GM12801 (cell line): Measurements from ENCODE around the gene TSEN54.

Experiments used
- TF ChIP-seq, protein P1 (sequence below): IDR thresholded peaks from one replicate; pipeline ENCODE4 v1.5.1; 2011; ENCODE audit warnings: control low read depth; ENCODE audit not compliant: insufficient read length; ENCODE audit errors: extremely low read depth

The TSEN54 gene

DNA sequence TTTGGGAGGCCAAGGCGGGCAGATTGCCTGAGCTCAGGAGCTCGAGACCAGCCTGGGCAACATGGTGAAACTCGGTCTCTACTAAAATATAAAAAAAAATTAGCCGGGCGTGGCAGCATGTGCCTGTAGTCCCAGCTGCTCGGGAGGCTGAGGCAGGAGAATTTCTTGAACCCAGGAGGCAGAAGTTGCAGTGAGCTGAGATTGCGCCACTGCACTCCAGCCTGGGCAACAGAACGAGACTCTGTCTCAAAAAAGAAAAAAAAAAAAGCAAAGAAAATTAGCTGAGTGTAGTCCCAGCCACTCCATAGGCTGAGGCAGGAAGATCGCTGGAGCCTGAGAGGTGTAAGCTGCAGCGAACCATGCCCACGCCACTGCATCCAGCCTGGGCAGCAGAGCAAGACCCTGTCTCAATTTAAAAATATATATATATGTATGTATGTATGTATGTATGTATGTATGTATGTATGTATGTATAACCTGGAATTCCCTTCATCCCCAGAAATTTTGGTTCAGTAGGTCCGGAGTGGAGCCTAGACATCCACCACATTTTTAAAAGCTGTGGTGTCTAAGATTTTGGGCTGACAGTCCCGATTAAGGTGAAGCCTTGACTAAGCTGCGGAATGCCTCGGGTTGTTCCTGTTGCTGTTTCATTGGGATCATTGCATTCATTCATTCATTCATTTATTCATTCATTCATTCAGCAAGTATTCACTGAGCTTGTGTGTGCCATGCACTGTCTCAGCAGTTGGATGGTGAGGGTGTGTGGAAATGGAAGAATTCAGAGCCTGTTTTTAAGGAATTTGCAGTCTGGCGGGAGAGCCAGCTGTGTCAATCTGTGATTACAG lies 34.0 kb upstream of the TSEN54 start:
- TF ChIP-seq, protein P1, sequence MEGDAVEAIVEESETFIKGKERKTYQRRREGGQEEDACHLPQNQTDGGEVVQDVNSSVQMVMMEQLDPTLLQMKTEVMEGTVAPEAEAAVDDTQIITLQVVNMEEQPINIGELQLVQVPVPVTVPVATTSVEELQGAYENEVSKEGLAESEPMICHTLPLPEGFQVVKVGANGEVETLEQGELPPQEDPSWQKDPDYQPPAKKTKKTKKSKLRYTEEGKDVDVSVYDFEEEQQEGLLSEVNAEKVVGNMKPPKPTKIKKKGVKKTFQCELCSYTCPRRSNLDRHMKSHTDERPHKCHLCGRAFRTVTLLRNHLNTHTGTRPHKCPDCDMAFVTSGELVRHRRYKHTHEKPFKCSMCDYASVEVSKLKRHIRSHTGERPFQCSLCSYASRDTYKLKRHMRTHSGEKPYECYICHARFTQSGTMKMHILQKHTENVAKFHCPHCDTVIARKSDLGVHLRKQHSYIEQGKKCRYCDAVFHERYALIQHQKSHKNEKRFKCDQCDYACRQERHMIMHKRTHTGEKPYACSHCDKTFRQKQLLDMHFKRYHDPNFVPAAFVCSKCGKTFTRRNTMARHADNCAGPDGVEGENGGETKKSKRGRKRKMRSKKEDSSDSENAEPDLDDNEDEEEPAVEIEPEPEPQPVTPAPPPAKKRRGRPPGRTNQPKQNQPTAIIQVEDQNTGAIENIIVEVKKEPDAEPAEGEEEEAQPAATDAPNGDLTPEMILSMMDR, result no peak

DNA sequence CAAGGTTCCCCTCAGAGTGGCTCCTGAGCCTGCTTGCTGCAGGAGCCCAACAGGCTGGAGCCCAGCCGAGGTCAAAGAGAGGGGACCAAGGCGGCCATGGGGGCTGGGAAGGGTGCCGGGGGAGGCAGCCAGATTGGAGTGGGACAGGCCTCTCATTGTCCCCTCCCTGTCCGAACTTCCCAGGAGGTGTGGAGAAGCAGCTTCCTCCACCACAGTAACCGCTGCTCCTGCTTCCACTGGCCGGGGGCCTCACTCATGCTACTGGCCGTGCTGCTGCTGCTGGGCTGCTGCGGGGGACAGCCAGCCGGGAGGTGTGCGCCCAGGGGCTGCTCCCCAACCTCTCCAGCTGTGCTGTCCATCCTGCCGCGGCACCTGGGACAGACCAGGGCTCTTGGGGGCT lies 30.6 kb upstream of the TSEN54 start:
- TF ChIP-seq, protein P1, result no peak

DNA sequence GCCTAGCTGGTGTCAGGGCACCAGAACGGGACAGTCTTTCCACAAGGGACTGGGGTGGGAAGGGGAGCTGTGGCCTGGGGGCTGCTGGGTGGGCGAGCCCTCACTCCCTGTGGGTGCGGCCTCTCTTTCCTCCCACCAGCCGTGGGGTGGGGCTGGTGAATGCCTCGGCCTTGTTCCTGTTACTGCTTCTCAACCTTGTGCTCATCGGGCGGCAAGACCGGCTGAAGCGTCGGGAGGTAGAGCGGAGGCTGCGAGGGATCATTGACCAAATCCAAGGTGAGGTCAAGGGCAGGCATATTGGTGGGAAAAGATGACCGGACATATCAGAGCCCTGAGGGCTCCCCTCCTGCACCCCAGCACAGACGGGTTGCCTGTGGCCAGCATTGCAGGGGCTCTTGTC lies 30.2 kb upstream of the TSEN54 start:
- TF ChIP-seq, protein P1, result no peak

DNA sequence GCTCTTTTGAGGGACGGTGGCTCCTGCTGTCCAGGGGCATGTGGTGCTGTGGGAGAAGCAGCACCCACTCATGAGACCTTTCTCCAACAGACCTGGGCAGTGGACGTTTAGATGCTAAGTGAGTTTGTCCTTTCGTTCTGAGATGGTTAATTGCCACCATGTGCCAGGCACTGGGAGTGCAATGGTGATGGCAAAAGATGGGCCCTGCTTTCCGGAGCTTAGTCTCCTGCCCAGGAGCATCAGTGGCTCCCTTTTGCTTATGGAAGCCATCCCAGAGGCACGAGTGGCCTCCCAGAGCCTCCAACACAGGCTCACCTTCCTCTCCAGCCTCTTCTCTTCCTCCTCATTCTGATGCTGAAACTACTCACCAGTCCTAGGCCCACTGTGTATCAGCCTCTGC lies 29.4 kb upstream of the TSEN54 start:
- TF ChIP-seq, protein P1, result no peak

DNA sequence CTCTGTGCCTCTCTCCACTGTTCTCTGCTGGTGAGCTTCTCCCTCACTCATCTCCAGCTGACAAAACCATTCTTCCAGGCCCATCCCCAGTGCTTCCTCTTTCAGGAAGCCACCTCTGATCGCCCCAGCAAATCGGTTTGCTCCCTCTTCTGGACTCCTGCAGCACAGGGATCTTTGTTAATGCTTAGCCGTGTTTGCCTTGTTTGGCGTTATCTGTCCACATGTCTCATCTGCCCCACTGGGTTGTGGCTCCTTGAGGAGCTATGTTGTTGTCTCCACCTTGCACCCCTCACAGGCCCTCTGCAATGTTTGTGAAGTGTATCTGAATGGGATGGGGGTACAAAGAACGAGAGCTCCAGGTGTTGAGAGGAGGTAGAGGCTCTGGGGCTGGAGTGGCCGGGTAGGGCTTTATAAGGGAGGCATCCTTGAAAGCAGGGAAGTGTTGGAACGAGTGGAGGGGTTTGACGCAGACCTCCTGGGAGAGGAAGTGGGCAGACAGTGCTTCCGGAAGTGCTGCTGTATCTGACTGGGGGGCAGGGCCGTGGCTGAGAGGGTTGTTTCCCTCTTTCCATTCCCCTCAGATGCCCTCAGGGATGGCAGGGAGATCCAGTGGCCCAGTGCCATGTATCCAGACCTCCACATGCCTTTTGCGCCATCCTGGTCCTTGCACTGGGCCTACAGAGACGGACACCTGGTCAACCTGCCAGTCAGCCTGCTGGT lies 28.8 kb upstream of the TSEN54 start:
- TF ChIP-seq, protein P1, result no peak

DNA sequence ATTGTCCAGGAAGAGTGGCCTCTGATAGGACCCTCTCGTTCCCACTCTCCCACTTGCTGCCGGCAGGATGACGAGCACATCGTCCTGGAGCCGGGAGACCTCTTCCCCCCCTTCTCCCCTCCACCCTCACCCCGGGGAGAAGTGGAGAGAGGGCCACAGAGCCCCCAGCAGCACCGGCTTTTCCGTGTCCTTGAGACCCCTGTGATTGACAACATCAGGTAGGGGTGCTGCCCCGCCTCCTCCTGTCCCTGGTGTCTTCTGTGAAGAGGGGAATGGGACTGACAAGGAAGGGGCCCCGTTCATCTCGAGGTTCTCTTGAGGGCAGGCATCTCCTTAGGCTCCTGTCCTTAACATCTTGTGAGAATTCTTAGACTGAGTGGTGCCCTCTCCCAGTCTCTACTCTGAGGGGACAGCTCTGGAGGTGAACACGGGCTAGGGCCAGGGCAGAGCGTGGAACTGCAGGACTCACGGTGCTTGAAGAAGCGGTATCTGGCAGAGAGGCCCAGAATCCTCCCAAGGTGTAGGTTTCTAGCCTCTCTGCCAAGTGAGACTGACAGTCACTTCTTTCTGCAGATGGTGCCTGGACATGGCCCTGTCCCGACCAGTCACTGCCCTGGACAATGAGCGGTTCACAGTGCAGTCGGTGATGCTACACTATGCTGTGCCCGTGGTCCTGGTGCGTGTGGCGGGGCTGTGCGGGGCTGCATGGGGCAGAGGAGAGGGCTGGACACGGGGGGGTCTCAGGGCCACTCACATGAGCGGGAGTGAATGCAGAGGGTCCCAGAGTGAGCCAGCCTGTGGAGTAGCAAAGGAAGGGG lies 27.4 kb upstream of the TSEN54 start:
- TF ChIP-seq, protein P1, result no peak

DNA sequence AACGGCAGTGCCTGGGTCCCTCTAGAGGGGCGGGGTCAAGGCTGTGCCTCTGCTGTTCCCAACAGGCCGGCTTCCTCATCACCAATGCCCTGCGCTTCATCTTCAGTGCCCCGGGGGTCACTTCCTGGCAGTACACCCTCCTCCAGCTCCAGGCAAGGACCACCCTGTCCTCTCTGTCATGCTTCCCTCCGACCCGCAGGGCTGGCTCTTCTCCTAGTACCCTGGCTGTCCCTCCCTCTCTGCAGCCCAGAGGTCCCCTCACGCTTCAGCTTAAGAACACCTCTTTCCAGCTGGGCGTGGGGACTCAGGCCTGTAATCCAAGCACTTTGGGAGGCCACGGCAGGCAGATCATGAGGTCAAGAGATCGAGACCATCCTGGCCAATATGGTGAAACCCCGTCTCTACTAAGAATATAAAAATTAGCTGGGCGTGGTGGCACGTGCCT lies 26.8 kb upstream of the TSEN54 start:
- TF ChIP-seq, protein P1, result no peak
